GM18526 (cell line): ENCODE results near the gene MISP3.

Source experiments
- POLR2A ChIP-seq: IDR thresholded peaks from 3 replicates; pipeline ENCODE4 v1.6.1; 2011; ENCODE audit not compliant: insufficient read length; ENCODE audit errors: extremely low read depth

Gene MISP3

GRCh38 chr19:14072535-14073260 lies at the start of gene MISP3:
Gene MISP3 (plus strand): TSS chr19:14072786. CDS start chr19:14073310, 524 bp downstream.
- no peak for TF ChIP-seq POLR2A

GRCh38 chr19:14023404-14024235 lies 49.0 kb upstream of the MISP3 start:
- no peak for TF ChIP-seq POLR2A

DNA sequence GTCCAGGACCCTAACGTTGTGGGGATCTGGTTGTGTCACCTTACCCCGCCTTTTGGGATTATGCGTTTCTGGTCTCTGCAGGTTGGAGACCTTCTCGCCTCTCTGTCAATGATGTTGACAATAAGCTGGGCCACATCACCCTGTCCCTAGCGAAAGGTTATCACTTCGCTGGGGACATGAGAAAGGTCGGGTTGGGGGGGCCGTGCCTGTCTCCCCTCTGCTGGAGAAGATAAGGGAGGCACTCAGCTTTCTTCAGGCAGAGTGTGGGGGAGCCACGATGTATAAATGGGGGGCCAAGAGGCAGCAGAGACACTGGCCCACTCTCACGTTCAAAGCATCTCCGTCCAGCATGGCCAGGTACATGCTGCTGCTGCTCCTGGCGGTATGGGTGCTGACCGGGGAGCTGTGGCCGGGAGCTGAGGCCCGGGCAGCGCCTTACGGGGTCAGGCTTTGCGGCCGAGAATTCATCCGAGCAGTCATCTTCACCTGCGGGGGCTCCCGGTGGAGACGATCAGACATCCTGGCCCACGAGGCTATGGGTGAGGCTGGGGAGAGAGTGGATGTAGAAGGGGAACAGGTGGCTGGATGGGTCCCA lies 44.6 kb upstream of the MISP3 start, which contains the start of gene RLN3:
Gene RLN3, plus strand, starts transcription at position 293 of the 595 bp plus-strand sequence. Its CDS starts 57 bp downstream, at position 350.
- TF ChIP-seq POLR2A: no peak

GRCh38 chr19:14028901-14029300 lies 43.7 kb upstream of the MISP3 start:
- no peak for TF ChIP-seq POLR2A

- no peak for TF ChIP-seq POLR2A
Measured at GRCh38 chr19:14030997-14031718, 41.4 kb upstream of the MISP3 start.

DNA sequence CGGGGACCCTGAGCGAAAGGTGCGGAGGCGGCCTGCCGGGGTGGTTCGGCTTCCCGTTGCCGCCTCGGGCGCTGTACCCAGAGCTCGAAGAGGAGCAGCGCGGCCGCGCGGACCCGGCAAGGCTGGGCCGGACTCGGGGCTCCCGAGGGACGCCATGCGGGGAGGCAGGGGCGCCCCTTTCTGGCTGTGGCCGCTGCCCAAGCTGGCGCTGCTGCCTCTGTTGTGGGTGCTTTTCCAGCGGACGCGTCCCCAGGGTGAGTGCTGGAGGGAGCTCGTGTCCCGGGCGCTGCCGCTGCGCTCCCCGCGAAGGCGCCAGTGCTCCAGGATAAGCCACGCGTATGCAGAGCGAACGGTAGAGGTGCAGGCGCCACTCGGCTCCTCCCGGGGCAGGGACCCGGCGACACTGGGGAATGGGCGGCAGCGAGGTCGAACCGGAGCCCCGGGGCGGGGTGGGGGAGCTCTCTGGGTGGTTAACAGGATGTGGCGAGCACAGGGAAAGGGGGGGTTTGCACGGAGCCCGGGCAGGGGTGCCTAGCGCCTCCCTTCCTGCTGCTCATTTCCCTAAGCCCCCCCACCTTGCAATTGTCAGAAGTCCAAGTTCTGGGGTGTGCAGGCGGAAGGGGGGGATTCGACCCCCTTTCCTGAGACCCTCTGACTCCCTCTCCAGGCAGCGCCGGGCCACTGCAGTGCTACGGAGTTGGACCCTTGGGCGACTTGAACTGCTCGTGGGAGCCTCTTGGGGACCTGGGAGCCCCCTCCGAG lies 40.7 kb upstream of the MISP3 start, which contains the start of gene IL27RA:
Gene IL27RA, plus strand, starts transcription at position 44 of the 762 bp plus-strand sequence. Its CDS starts 111 bp downstream, at position 155.
- peak; percentile 55 for TF ChIP-seq POLR2A

DNA sequence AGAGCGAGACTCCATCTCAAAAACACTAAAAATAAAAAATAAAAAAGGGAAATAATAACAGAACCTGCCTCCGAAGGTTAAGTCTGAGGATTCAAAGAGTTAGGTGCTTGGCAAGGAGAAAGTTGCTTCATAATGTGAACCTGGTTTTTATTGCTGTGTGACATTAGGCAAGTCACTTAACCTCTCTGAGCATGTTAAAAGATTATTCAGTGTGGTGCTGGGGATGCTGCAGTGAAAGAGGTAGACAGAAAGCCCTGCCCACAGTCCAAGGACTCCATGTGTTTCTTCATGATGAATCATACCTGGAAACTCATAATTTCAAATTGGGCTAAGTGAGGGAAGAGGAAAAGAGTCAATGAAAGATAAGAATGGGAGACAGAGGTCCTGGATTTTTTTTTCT lies 38.6 kb upstream of the MISP3 start:
- no peak for TF ChIP-seq POLR2A

DNA sequence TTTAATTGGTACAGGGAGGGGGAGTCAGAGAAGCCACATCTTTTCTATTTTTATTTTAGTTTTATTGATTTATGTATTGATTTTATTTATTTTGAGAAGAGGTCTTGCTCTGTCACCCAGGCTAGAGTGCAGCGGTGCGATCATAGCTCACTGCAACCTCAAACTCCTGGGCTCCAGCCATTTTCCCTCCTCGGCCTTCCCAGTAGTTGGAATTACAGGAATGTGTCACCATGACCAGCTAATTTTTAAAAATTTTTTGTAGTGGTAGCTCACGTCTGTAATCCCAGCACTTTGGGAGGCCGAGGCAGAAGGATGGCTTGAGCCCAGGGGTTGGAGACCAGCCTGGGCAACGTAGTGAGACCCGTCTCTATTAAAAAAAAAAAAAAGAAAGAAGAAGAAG lies 36.9 kb upstream of the MISP3 start:
- no peak for TF ChIP-seq POLR2A

DNA sequence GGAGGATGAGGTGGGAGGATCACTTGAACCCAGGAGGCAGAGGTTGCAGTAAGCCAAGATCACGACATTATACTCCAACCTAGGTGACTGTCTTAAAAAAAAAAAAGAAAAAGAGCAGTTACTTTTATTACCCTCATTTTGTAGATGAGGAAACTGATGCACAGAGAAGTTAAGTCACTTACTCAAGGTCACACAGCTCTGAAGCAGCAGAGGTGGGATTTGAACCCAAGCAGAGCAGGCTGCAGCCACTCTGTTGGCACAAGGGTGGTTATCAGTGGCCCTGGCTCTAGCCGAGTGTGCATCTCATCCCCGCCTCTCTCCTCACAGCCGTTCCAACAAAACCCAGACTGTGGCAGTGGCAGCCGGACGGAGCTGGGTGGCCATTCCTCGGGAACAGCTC lies 33.4 kb upstream of the MISP3 start:
- TF ChIP-seq POLR2A: no peak

DNA sequence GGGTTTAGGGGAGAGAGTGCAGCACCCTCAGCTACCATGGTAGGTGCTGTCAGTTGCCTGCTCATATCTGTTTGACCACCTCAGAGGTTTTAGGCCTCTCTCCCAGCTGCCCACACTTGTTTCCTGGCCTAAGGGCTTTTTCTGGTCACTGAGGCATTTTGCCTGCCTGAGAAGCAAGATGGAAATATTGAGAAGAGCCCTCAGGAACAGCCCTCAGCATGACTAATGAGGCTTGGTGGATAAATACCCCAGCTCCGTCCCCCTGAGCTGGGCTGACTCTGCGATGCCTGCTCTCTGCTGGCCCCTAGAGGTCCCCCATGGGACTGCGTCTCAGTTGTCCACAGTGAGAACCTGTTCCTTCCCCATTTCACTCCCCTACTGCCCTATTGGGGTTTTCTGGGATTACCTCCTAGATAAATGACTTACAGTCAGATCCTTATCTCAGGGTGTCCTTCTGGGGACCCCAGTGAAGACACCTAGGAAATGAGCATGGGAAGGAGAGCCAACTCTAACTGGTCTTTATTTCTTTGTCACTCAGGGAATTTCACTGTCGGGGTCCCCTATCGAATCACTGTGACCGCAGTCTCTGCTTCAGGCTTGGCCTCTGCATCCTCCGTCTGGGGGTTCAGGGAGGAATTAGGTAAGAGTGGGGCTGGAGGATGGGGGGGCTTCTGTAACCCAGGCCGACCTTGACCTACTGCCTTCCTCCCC lies 24.0 kb upstream of the MISP3 start:
- no peak for TF ChIP-seq POLR2A

- no peak for TF ChIP-seq POLR2A
Measured at GRCh38 chr19:14050512-14050911, 22.1 kb upstream of the MISP3 start.

DNA sequence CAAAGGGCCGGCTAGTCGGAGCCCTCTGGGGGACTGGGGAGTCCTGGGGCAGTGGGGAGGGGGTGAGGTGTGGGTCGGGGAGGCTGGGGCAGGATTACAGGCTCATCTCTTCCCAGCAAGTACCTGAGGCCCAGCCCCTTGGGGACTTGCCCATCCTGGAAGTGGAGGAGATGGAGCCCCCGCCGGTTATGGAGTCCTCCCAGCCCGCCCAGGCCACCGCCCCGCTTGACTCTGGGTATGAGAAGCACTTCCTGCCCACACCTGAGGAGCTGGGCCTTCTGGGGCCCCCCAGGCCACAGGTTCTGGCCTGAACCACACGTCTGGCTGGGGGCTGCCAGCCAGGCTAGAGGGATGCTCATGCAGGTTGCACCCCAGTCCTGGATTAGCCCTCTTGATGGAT lies 20.6 kb upstream of the MISP3 start:
- TF ChIP-seq POLR2A: no peak

DNA sequence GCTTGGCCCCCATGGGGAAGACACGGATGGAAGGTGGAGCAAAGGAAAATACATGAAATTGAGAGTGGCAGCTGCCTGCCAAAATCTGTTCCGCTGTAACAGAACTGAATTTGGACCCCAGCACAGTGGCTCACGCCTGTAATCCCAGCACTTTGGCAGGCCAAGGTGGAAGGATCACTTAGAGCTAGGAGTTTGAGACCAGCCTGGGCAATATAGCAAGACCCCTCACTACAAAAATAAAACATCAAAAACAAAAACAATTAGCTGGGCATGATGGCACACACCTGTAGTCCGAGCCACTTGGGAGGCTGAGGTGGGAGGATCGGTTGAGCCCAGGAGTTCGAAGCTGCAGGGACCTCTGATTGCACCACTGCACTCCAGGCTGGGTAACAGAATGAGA lies 20.1 kb upstream of the MISP3 start:
- TF ChIP-seq POLR2A: no peak

- TF ChIP-seq POLR2A: no peak
Measured at GRCh38 chr19:14053032-14053431, 19.6 kb upstream of the MISP3 start.
